SH-SY5Y (cell line): ENCODE measurements around the gene ZBED1.

ENCODE experiments used
- GATA2 ChIP-seq: IDR thresholded peaks from 2 replicates; pipeline ENCODE4 v1.6.1; 2011; ENCODE audit warnings: mild to moderate bottlenecking, low read depth, low read length
- GATA3 ChIP-seq: IDR thresholded peaks from 2 replicates; pipeline ENCODE4 v1.6.1; 2011; ENCODE audit warnings: low read depth, mild to moderate bottlenecking, low read length, moderate library complexity

The ZBED1 gene

DNA sequence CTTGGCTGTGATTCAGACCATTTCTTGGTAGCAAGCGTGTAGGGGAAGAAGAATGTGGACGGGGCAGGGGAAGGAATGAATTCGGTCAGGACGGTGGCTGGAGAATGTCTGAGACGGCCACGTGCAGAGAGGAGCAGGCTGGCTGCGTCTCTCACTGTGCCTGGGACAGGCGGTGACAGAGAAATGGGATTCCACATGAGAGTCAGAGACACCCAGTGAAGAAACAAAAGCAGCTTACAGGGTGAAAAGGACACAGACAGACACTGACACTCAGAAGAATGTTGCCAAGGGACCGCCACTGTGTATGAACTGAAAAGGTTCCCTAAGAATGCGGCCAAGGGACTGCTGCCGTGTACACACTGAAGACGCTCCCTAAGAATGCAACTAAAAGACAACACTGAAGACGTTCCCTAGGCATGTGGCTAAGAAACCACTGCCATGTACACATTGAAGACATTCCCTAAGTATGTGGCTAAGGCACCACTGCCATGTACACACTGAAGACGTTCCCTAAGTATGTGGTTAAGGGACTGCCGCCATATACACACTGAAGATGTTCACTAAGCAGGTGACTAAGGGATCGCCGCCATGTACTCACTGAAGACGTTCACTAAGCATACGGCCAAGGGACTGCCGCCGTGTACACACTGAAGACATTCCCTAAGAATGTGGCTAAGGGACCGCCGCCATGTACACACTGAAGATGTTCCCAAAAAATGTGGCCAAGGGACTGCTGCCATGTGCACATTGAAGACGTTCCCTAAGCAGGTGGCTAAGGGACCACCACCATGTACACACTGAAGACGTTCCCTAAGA lies 49.1 kb downstream of the ZBED1 start:
- TF ChIP-seq GATA3 (no peak), GATA2 (no peak)

DNA sequence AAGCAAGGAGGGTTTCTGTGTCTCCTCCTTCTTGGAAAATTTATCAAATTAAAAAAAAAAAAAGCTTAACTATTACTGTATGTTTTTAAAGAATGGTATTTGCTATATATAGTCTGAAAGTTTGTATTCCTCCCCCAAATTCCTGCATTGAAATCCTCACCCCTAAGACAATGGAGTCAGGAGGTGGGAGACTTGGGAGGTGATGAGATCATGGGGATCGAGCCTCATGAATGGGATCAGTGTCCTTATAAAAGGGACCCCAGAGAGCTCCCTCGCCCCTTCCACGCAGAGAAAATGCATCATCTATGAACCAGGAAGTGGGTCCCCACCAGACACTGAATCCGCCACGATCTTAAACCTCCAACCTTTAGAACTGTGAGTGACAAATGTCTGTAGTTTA lies 50.1 kb downstream of the ZBED1 start:
- TF ChIP-seq GATA2 (no peak), GATA3 (no peak)

DNA sequence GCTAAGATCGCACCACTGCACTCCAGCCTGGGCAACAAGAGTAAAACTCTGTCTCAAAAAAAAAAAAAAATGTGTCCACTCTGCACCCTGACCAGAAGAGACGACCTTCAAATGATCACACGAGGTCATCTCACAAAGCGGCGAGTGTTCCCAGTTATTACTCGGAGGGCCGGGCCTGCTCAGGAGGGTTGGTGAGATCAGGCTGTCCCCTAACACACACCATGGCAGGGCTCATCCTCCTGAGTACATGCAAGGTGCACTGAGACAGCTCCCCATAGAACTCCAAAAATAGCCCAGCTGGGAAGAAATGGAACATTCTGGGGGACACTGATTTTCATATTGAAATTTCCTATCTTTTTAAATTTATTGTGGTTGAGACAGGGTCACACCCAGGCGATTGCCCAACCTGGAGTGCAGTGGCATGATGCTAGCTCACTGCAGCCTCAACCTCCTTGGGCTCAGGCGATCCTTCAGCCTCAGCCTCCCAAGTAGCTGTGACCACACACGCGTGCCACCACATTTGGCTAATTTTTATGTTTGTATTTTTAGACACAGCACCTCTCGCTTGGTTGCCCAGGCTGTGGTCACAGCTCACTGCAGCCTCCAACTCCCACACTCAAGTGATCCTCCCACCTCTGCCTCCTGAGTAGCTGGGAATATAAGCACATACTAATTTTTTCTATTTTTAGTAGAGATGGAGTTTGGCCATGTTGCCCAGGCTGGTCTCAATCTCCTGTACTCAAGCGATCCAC lies 51.5 kb downstream of the ZBED1 start:
- TF ChIP-seq GATA2 (no peak), GATA3 (no peak)

DNA sequence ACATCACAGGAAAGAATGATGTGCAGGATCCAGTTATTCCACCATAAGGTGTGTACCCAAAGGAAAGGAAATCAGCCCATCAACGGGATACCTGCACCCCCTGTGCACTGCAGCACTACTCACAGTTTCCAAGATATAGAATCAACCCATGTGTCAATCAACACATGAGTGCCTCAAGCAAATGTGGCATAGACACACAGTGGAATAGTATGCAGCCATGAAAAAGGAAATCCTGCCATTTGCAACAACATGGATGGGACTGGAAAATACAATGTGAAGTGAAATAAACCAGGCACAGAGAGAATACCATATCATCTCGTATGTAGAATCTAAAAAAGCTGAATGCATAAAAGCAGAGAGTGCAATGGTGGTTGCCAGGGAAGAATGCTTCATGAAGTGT lies 53.3 kb downstream of the ZBED1 start:
- TF ChIP-seq GATA3 = no peak
- TF ChIP-seq GATA2 = no peak

DNA sequence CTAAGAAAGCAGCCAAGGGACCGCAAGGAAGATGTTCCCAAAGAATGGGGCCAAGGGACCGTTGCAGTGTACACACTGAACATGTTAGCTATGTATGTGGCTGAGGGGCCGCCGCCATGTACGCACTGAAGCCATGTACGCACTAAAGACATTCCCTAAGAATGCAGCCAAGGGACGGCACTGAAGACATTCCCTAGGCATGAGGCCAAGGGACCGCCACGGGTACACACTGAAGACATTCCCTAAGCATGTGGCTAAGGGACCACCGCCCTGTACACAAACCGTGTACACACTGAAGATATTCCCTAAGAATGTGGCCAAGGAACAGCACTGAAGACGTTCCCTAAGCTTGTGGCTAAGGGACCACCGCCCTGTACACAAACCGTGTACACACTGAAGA lies 54.0 kb downstream of the ZBED1 start:
- TF ChIP-seq GATA2 = no peak
- no peak for TF ChIP-seq GATA3

DNA sequence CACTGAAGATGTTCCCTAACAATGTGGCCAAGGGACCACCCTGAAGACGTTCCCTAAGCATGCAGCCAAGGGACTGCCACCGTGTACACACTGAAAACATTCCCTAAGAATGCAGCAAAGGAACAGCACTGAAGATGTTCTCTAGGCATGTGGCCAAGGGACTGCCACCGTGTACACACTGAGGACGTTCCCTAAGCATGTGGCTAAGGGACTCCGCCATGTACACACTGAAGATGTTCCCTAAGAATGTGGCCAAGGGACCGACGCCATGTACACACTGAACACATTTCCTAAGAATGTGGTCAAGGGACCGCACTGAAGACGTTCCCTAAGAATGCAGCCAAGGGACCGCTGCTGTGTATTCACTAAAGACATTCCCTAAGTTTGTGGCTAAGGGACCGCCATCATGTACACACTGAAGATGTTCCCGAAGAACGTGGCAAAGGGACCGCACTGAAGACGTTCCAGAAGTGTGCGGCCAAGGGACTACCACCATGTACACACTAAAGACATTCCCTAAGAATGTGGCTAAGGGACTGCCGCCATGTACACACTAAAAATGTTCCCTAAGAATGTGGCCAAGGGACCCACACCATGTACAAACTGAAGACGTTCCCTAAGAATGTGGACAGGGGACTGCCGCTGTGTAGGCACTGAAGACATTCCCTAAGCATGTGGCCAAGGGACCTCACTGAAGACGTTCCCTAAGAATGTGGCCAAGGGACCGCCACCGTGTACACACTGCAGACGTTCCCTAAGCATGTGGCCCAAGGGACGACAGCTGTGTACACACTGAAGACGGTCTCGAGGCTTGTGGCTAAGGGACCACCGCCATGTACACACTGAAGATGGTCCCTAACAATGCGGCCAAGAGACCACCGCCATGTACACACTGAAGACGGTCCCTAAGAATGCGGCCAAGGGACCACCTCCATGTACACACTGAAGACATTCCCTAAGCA lies 54.8 kb downstream of the ZBED1 start:
- TF ChIP-seq GATA2 (no peak), GATA3 (no peak)

DNA sequence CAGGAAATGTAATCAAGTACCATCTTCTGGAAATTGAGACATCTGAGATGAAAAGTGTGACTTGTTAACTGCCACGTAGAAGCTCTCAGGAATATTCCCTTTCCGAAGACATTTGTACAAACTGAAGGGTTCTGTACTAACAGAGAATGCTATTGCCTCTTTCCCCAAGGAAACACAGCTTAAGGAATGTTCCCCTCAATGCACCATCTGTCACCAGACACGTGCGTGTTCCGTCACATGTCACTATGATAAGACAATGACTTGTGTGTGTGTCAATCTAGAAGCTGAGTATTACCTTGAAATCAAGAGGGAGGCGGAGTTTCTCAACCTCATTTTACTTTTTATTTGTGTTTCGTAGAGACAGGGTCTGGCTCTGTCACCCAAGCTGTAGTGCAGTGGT lies 58.1 kb downstream of the ZBED1 start:
- TF ChIP-seq GATA2 (no peak), GATA3 (no peak)

DNA sequence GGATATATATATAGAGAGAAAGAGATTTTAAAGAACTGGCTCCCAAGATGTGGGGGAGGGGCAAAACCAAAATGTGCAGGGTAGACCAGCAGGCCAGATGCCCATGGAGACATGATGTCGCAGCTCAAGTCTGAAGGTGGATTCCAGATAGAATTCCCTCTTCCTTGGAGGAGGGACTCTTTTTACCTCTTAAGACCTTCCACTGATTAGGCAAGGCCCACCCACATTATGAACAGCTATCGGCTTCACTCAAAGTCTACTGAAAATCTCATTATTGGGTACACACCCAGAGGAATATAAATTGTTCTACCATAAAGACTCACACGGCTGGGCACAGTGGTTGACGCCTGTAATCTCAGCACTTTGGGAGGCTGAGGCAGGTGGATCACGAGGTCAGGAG lies 59.3 kb downstream of the ZBED1 start:
- TF ChIP-seq GATA3 (no peak), GATA2 (no peak)

DNA sequence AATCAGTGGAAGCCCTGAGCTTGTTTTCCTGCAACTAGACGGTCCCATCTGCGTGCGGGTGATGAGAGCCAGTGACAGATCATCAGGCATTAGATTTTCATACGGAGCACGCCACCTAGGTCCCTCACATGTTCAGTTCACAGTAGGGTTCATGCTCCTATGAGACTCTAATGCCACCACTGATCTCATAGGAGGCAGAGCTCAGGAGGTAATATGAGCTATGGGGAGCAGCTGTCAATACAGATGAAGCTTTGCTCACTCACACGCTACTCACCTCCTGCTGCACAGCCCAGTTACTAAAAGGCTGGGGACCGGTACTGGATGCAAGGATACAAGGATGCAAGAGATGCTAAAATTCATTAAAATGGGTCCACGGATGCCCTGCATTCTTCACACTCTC lies 61.2 kb downstream of the ZBED1 start:
- no peak for TF ChIP-seq GATA3
- no peak for TF ChIP-seq GATA2
